Spleen (tissue), 11 donors: ENCODE measurements around the gene KCTD4. TPM values are rescaled to one million over a fixed set of nuclear protein-coding genes. Genes with fewer than 3 reads are reported as not detected.

Experiments
- DNase-seq: peaks from one replicate; pipeline ENCODE4 v3.0.0-alpha.2; 2020
- H3K27ac ChIP-seq, 8 donors: fragments of 200-600 bp; sonication (generic) in 7 of 8; 1 replicate in 4 of 8; 2 replicates in 4 of 8; pipeline versions ENCODE4 v1.5.0 to v1.8.0; 2016 to 2021; ENCODE audit warnings: inconsistent platforms in 4 of 8, mild to moderate bottlenecking in 4 of 8, moderate library complexity in 1 of 8
- H3K27me3 ChIP-seq, 7 donors: fragments of 200-600 bp; sonication (generic) in 6 of 7; replicated peaks in 1 of 7; 1 replicate in 4 of 7; 2 replicates in 3 of 7; pipeline versions ENCODE4 v1.5.0 to v1.8.0; 2016 to 2021; ENCODE audit warnings: inconsistent platforms in 3 of 7, mild to moderate bottlenecking in 1 of 7
- H3K36me3 ChIP-seq, 6 donors: fragments of 200-600 bp; sonication (generic) in 5 of 6; 1 replicate in 4 of 6; 2 replicates in 2 of 6; pipeline versions ENCODE4 v1.5.0 to v1.8.0; 2016 to 2021; ENCODE audit warnings: inconsistent platforms in 2 of 6
- H3K4me1 ChIP-seq, 6 donors: fragments of 200-600 bp; sonication (generic) in 5 of 6; 1 replicate in 3 of 6; 2 replicates in 3 of 6; pipeline versions ENCODE4 v1.5.0 to v1.8.0; 2016 to 2021; ENCODE audit warnings: inconsistent platforms in 3 of 6
- H3K4me3 ChIP-seq, 8 donors: fragments of 200-600 bp; sonication (generic) in 7 of 8; 1 replicate in 4 of 8; 2 replicates in 4 of 8; pipeline versions ENCODE4 v1.5.0 to v1.8.0; 2016 to 2021; ENCODE audit warnings: inconsistent platforms in 4 of 8, mild to moderate bottlenecking in 4 of 8, moderate library complexity in 2 of 8
- H3K9me3 ChIP-seq, 8 donors: fragments of 200-600 bp; sonication (generic) in 7 of 8; 1 replicate in 4 of 8; 2 replicates in 4 of 8; pipeline versions ENCODE4 v1.5.0 to v1.8.0; 2016 to 2021; ENCODE audit warnings: inconsistent platforms in 4 of 8
- POLR2A ChIP-seq, 3 donors: fragments of 450-650 bp; IDR thresholded peaks; one replicate each; pipeline ENCODE4 v1.5.1; 2017; ENCODE audit warnings: antibody characterized with exemption in 3 of 3, mild to moderate bottlenecking in 1 of 3
- POLR2AphosphoS5 ChIP-seq, 3 donors: sonication (generic); formaldehyde crosslinking; IDR thresholded peaks; one replicate each; pipeline ENCODE4 v1.5.1; 2017; ENCODE audit warnings: antibody characterized with exemption in 3 of 3
- WGBS, 5 donors: extraction: QIAGEN DNeasy Blood & Tissue Kit in 3 of 5; methylation state at CpG; one replicate each; pipeline versions ENCODE4 v1.1.5 to v1.1.7; 2013 to 2018; 5-methylcytosine and 5-hydroxymethylcytosine counted together
- intact Hi-C: fragments of 100-400 bp; cut with DNase I; formaldehyde crosslinking; loops from one replicate; pipeline ENCODE4 v1.15.0; 2023; ENCODE audit warnings: low total_unique reads
- polyA plus RNA-seq, 3 donors: library from polyadenylated mRNA; stranded (reverse); fragments of 200-250 nt; gene quantifications; one replicate each; pipeline ENCODE4 v1.2.1, GENCODE V29; 2013
- total RNA-seq, 7 donors: library from RNA; depleted of rRNA in 3 of 7; stranded (reverse); fragments of >200 nt in 3 of 7; fragmentation: NEBNext Ultra II Directional in 4 of 7; extraction: Animal tissue kit (Norgen Biotek cat#: 25700) in 4 of 7; gene quantifications; one replicate each; pipeline versions ENCODE4 v1.1.0 to v1.2.1, GENCODE V29; 2016 to 2021
- TF ChIP-seq, protein P1 (sequence below), 11 experiments: fragments of 200-600 bp in 7 of 11; fragments of 450-650 bp in 4 of 11; sonication (generic) in 4 of 11; IDR thresholded peaks in 8 of 11; conservative IDR thresholded peaks in 3 of 11; 1 replicate in 7 of 11; 2 replicates in 4 of 11; pipeline versions ENCODE4 v1.4.0 to v1.8.0; 2016 to 2021; ENCODE audit warnings: antibody characterized with exemption in 11 of 11, inconsistent platforms in 4 of 11, mild to moderate bottlenecking in 1 of 11
- donor health status: healthy with polysubstance abuse.
- donor health status: DM: no; HTN: no; CAD: no; lungs with moderate emphysema.
- donor health status: DM: no; HTN: no; CAD: no.
- donor health status: Bipolar disorder and iron deficiency.
- donor health status: healthy.
- donor health status: DM: no; HTN: no; CAD: no.
- donor health status: DM: yes; HTN: yes; CAD: no.

Gene KCTD4
- total and polyA plus RNA-seq, 10 donors, result 0.10 TPM; not detected in 9

DNA sequence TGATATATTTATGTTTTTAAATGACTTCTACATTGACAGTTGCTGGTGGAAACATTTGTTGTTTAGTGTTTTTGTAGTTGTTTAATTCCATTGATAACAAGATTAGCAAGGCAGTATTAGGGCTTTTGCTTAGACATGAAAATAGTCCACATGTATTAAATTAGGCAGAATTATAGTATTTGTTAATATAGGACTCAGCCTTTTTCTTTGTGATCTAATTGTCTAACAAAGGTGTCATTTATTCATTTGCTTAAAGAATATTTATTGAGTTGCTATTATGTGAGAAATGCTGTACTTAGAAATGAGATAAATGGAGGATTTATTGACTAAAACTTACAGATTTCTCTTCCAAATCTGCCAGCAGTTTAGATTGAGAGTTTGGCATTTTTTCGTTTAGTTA is 41.7 kb upstream of the KCTD4 start:
- Histone ChIP-seq H3K27me3 (no peaks in the 10 kb centered on the region), H3K9me3 (no peaks in the 10 kb centered on the region), H3K4me3 (no peak overlapping the region), H3K36me3 (peaks cover 0 to 3% (median 0%) of the 10 kb centered on the region in 6 donors), H3K27ac (no peak overlapping the region), H3K4me1 (peaks cover 0 to 11% (median 4%) of the 10 kb centered on the region in 6 donors)
- TF ChIP-seq POLR2A (IDR thresholded peaks at IDR 0.05) (no peak), POLR2AphosphoS5 (IDR thresholded peaks at IDR 0.05) (no peak)
- TF ChIP-seq, protein P1, sequence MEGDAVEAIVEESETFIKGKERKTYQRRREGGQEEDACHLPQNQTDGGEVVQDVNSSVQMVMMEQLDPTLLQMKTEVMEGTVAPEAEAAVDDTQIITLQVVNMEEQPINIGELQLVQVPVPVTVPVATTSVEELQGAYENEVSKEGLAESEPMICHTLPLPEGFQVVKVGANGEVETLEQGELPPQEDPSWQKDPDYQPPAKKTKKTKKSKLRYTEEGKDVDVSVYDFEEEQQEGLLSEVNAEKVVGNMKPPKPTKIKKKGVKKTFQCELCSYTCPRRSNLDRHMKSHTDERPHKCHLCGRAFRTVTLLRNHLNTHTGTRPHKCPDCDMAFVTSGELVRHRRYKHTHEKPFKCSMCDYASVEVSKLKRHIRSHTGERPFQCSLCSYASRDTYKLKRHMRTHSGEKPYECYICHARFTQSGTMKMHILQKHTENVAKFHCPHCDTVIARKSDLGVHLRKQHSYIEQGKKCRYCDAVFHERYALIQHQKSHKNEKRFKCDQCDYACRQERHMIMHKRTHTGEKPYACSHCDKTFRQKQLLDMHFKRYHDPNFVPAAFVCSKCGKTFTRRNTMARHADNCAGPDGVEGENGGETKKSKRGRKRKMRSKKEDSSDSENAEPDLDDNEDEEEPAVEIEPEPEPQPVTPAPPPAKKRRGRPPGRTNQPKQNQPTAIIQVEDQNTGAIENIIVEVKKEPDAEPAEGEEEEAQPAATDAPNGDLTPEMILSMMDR (IDR thresholded peaks at IDR 0.05 in 8 of 11, conservative IDR thresholded peaks at IDR 0.05 in 3 of 11), result no peak
- no peak for DNase-seq
- WGBS, 5 donors, result 93 to 100% (median 98%) methylated on average over 1 of the region's 1 CpG
- intact Hi-C loops, result no loop called here

DNA sequence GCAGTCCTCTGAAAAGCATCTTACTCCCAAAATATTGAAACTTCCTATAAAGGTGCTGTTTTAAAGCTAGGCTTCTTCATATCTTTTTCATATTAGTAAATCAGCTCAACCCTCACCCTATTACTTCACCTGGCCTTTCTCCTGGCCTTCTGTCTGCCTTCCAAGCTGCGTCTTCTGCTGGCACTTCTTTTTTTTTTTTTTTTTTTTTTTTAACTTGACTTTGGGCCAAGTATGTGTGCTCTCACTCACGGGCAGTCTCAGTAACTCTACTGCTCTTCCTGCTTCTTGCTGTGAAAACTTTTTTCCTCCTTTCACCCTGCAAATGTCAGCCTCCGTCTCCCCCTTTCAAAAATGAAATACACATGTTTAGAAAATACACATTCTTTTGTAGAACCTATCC is 41.2 kb upstream of the KCTD4 start:
- Histone ChIP-seq H3K27me3 (no peaks in the 10 kb centered on the region), H3K4me3 (no peak overlapping the region), H3K4me1 (peaks cover 0 to 11% (median 4%) of the 10 kb centered on the region in 6 donors), H3K9me3 (no peaks in the 10 kb centered on the region), H3K27ac (no peak overlapping the region), H3K36me3 (peaks cover 0 to 3% (median 0%) of the 10 kb centered on the region in 6 donors)
- WGBS, 5 donors, result 20 to 33% (median 25%) methylated on average over 3 of the region's 3 CpGs
- TF ChIP-seq POLR2A (IDR thresholded peaks at IDR 0.05) (no peak), POLR2AphosphoS5 (IDR thresholded peaks at IDR 0.05) (no peak)
- TF ChIP-seq, protein P1 (IDR thresholded peaks at IDR 0.05 in 8 of 11, conservative IDR thresholded peaks at IDR 0.05 in 3 of 11), result no peak
- intact Hi-C loops, result no loop called here
- DNase-seq, result no peak

DNA sequence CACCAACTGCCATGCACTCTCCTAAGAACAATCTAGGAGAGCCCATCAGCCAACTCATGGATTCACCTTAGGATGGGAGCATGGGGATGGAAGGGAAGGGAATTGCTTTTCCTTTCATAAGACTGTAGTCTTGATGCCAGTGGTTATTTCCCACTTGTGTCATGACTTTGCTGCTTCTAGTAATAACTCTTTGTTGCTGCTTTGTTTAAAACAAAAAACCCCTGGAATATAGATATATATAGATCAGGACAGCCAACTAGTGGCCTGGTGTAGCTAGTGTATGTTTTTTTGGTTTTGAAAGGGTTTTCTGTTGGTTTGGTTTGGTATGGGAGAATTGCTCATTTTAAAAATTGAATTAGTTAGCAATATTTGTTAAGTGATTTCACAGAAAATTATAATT is 39.3 kb upstream of the KCTD4 start:
- Histone ChIP-seq H3K9me3 (no peaks in the 10 kb centered on the region), H3K27me3 (no peaks in the 10 kb centered on the region), H3K4me3 (no peak overlapping the region), H3K36me3 (peaks cover 0 to 3% (median 0%) of the 10 kb centered on the region in 6 donors), H3K27ac (no peak overlapping the region), H3K4me1 (peaks cover 0 to 11% (median 4%) of the 10 kb centered on the region in 6 donors)
- intact Hi-C loops, result no loop called here
- TF ChIP-seq POLR2A (IDR thresholded peaks at IDR 0.05) (no peak), POLR2AphosphoS5 (IDR thresholded peaks at IDR 0.05) (no peak)
- TF ChIP-seq, protein P1 (IDR thresholded peaks at IDR 0.05 in 8 of 11, conservative IDR thresholded peaks at IDR 0.05 in 3 of 11), result no peak
- no peak for DNase-seq

DNA sequence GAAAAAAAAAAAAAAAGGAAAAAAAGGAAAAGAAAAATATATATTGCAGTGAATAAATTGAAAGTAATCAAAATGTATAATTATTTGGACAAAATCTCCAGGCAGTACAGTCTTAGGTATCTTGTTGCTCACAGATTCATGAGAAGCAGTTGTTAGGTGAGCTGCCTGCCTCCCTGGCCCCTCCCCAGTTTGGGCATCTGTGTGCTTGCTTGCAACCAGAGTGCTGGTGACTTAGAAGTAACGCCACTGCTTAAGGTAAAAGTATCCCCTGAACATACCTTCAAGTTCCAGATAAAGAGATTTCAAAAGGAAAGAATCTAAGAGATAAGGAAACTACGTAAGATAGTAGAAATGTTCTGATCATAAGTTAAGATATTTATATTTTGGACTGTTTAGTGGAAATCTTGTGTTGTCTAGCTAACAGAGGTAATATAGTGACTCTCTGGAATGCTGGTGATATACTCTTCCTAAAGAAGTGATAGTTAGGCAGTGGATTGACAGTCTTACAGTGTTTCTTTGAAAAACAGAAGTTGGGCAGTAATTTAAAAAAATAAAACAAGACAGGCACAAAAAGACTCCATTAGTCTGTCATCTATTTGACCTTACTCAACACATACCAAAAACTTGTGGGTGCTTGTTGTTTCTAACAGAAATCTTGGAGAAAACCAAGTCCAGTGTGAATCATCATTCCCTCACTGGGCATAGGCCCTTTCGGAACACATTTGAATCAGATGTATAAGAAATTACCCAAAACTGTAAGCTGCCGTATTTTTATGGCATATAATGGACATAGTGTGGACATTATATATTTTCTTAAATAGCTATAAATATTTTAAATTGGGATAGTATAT is 38.3 kb upstream of the KCTD4 start:
- Histone ChIP-seq H3K27me3 (no peaks in the 10 kb centered on the region), H3K4me1 (peaks cover 0 to 11% (median 4%) of the 10 kb centered on the region in 6 donors), H3K9me3 (no peaks in the 10 kb centered on the region), H3K36me3 (peaks cover 0 to 3% (median 0%) of the 10 kb centered on the region in 6 donors), H3K4me3 (no peak overlapping the region), H3K27ac (no peak overlapping the region)
- DNase-seq, result no peak
- WGBS, 5 donors, result 92 to 99% (median 95%) methylated on average over 4 of the region's 4 CpGs
- intact Hi-C loops, result no loop called here
- TF ChIP-seq POLR2AphosphoS5 (IDR thresholded peaks at IDR 0.05), result no peak
- TF ChIP-seq POLR2A (IDR thresholded peaks at IDR 0.05), result no peak
- TF ChIP-seq, protein P1 (IDR thresholded peaks at IDR 0.05 in 8 of 11, conservative IDR thresholded peaks at IDR 0.05 in 3 of 11), result no peak
